Tibial nerve (tissue), 4 donors: Measurements from ENCODE around the gene FANCC. TPM values are rescaled to one million over a fixed set of nuclear protein-coding genes. Genes with fewer than 3 reads are reported as not detected.
"Not testable (repeated sequence)": the region's sequence is repeated elsewhere in the genome, so short reads cannot be mapped to it uniquely, and the experiment has no call there.

ENCODE experiments used
- DNase-seq, 2 donors: peaks; one replicate each; pipeline ENCODE4 v3.0.0-alpha.2; 2019; ENCODE audit warnings: low spot score in 2 of 2
- H3K27ac ChIP-seq, 4 donors: fragments of 200-600 bp; sonication (generic) in 3 of 4; one replicate each; pipeline ENCODE4 v1.5.1; 2017 to 2019; ENCODE audit warnings: mild to moderate bottlenecking in 1 of 4
- H3K27me3 ChIP-seq, 2 donors: fragments of 200-600 bp; sonication (generic) in 1 of 2; one replicate each; pipeline versions ENCODE4 v1.5.1 to v1.6.0; 2017 to 2019
- H3K36me3 ChIP-seq, 3 donors: fragments of 200-600 bp; sonication (generic); one replicate each; pipeline ENCODE4 v1.5.1; 2018 to 2019
- H3K4me1 ChIP-seq, 4 donors: fragments of 200-600 bp; sonication (generic) in 3 of 4; one replicate each; pipeline ENCODE4 v1.5.1; 2017 to 2019
- H3K4me3 ChIP-seq, 4 donors: fragments of 200-600 bp; sonication (generic) in 3 of 4; one replicate each; pipeline ENCODE4 v1.5.1; 2017 to 2019; ENCODE audit warnings: mild to moderate bottlenecking in 1 of 4, moderate library complexity in 1 of 4
- H3K9me3 ChIP-seq, 4 donors: fragments of 200-600 bp; sonication (generic) in 3 of 4; one replicate each; pipeline ENCODE4 v1.5.1; 2017 to 2019
- CTCF ChIP-seq, 5 experiments: fragments of 200-600 bp in 3 of 5; fragments of 450-650 bp in 2 of 5; sonication (generic) in 3 of 5; IDR thresholded peaks; one replicate each; pipeline ENCODE4 v1.5.1; 2016 to 2019; ENCODE audit warnings: antibody characterized with exemption in 5 of 5, mild to moderate bottlenecking in 3 of 5, moderate library complexity in 2 of 5
- EP300 ChIP-seq, 2 donors: sonication (generic); formaldehyde crosslinking; IDR thresholded peaks; one replicate each; pipeline ENCODE4 v1.6.1; 2017; ENCODE audit warnings: antibody characterized with exemption in 2 of 2, mild to moderate bottlenecking in 1 of 2
- POLR2A ChIP-seq, 2 donors: fragments of 450-650 bp; IDR thresholded peaks; one replicate each; pipeline ENCODE4 v1.6.1; 2017; ENCODE audit warnings: antibody characterized with exemption in 2 of 2, mild to moderate bottlenecking in 2 of 2, moderate library complexity in 2 of 2
- WGBS, 2 donors: methylation state at CpG; one replicate each; pipeline ENCODE4 v1.1.5; 2018; 5-methylcytosine and 5-hydroxymethylcytosine counted together
- total RNA-seq, 4 donors: library from RNA; depleted of rRNA; stranded (reverse); fragments of >200 nt; gene quantifications; one replicate each; pipeline ENCODE4 v1.1.0, GENCODE V29; 2016

The FANCC gene
- total RNA-seq, 4 donors from 2014 or later, result 6.5 to 12.6 (median 10.2) TPM

- no peak for TF ChIP-seq POLR2A (IDR thresholded peaks at IDR 0.05)
- H3K27me3 ChIP-seq, result no peaks in the 10 kb centered on the region
- H3K4me1 ChIP-seq, result no peaks in the 10 kb centered on the region
- no peak for DNase-seq
- H3K9me3 ChIP-seq, result peaks cover 0 to 24% (median 8%) of the 10 kb centered on the region in 4 donors
- no peak overlapping the region for H3K4me3 ChIP-seq
- no peaks in the 10 kb centered on the region for H3K36me3 ChIP-seq
- no peak overlapping the region for H3K27ac ChIP-seq
These were observed 40.0 kb downstream of the FANCC start for GRCh38 chr9:95277509-95277908.

DNA sequence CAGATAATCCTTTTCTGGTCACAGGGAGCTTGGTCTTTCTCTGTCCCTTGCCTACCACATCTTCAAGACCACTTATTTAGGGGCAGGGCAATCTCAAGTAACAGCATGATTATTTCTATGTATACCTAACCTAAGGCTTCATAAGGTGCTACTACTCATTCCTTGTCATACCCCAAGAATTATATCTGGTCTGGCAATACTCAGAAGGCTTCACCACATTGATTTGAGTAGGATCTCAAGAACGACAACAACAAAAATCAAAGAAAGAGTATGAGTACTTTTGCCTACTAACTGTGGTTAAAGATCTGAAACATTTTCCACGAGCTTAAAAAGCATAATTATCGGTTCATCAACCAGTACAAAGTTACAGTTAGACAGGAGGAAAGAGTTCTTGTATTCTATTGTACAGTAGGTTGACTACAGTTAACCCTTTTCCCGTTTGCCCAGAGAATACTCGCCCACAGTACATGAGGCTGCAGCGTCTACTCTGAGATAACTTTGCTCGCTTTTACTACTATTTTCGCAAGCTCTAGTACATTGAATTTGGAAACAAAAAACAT is 41.0 kb downstream of the FANCC start:
- no peaks in the 10 kb centered on the region for H3K27me3 ChIP-seq
- no peaks in the 10 kb centered on the region for H3K4me1 ChIP-seq
- no peaks in the 10 kb centered on the region for H3K36me3 ChIP-seq
- TF ChIP-seq POLR2A (IDR thresholded peaks at IDR 0.05), result no peak
- TF ChIP-seq CTCF (IDR thresholded peaks at IDR 0.05), result no peak
- no peak for TF ChIP-seq EP300 (IDR thresholded peaks at IDR 0.05)
- DNase-seq, result no peak
- no peak overlapping the region for H3K4me3 ChIP-seq
- H3K27ac ChIP-seq, result no peak overlapping the region
- 88 to 92% methylated on average over 8 of the region's 8 CpGs for WGBS, 2 donors
- peaks cover 0 to 16% (median 7%) of the 10 kb centered on the region in 4 donors for H3K9me3 ChIP-seq

- not testable (repeated sequence) for H3K27ac ChIP-seq, H3K4me1 ChIP-seq, H3K9me3 ChIP-seq, H3K36me3 ChIP-seq, H3K4me3 ChIP-seq, H3K27me3 ChIP-seq, DNase-seq
- 88 to 96% methylated on average over 2 of the region's 2 CpGs for WGBS, 2 donors
These were observed 43.3 kb downstream of the FANCC start for GRCh38 chr9:95274160-95274559.

DNA sequence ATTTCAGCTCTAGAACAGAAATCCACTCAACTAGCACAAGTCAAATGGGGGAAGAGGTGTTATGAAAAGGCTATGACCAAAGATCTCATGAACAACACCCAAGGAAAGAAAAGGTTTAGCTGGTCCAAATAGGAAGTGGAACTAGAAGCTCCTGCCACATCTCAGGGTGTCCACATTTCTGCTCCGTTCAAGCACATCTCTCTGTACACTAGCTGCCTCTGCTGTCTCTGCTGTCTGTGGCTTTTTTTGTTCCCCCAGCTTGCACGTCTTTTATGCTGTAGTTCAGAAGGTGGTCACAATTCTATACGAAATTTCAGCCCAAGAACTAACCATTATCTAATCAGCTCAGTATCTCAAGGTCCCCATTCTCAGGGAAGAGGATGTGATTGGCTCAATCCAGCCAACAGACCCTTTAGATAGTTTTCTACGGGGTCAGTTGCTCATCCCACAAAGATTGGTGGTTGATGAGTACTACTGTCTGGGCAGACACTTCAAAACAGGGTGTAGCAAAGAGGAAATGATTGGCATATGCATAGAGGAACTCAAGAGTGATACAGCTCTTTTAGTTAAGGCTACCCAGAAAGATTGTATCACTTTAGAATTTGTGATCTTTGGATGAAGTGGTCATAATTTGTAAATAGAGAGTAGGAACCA is 44.0 kb downstream of the FANCC start:
- WGBS, 2 donors, result 77 to 94% methylated on average over 4 of the region's 4 CpGs

GRCh38 chr9:95272830-95273229 is 44.7 kb downstream of the FANCC start:
- TF ChIP-seq CTCF (IDR thresholded peaks at IDR 0.05), result no peak
- TF ChIP-seq POLR2A (IDR thresholded peaks at IDR 0.05), result no peak
- TF ChIP-seq EP300 (IDR thresholded peaks at IDR 0.05), result no peak
- WGBS, 2 donors, result 93 to 99% methylated on average over 8 of the region's 8 CpGs
- no peaks in the 10 kb centered on the region for H3K9me3 ChIP-seq
- DNase-seq, result no peak
- H3K4me1 ChIP-seq, result peaks cover 0 to 3% (median 0%) of the 10 kb centered on the region in 4 donors
- H3K4me3 ChIP-seq, result no peak overlapping the region
- H3K27ac ChIP-seq, result no peak overlapping the region
- no peaks in the 10 kb centered on the region for H3K27me3 ChIP-seq
- H3K36me3 ChIP-seq, result no peaks in the 10 kb centered on the region

More for the DNA sequence above, 44.0 kb downstream of the FANCC start:
- H3K27ac ChIP-seq, result no peak overlapping the region
- no peaks in the 10 kb centered on the region for H3K36me3 ChIP-seq
- no peak for TF ChIP-seq CTCF (IDR thresholded peaks at IDR 0.05)
- no peak for TF ChIP-seq POLR2A (IDR thresholded peaks at IDR 0.05)
- TF ChIP-seq EP300 (IDR thresholded peaks at IDR 0.05), result no peak
- no peak for DNase-seq
- H3K27me3 ChIP-seq, result no peaks in the 10 kb centered on the region
- H3K9me3 ChIP-seq, result no peaks in the 10 kb centered on the region
- H3K4me3 ChIP-seq, result no peak overlapping the region
- H3K4me1 ChIP-seq, result peaks cover 0 to 3% (median 0%) of the 10 kb centered on the region in 4 donors

DNA sequence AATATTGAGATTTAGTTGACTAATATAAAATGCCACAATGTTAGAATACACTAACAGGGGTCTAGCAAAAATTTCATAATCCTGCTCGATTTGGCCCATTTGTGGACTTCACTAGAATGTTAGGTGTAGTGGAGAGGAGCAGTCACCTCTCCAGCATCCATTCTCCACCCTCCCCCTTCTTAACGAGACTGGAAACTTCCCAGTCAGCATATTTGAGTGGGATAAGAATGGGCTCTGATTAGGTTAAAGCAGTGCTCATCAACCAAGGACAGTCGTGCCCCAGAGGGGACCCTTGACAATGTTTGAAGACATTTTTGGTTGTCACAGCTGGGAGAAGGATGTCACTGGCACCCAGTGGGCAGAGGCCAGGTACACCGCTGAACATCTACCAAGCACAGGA is 46.7 kb downstream of the FANCC start:
- H3K4me3 ChIP-seq, result no peak overlapping the region
- WGBS, 2 donors, result 76 to 80% methylated on average over 4 of the region's 4 CpGs
- H3K9me3 ChIP-seq, result no peaks in the 10 kb centered on the region
- no peaks in the 10 kb centered on the region for H3K27me3 ChIP-seq
- H3K27ac ChIP-seq, result no peak overlapping the region
- no peak for DNase-seq
- H3K4me1 ChIP-seq, result peaks cover 0 to 3% (median 0%) of the 10 kb centered on the region in 4 donors
- TF ChIP-seq CTCF (IDR thresholded peaks at IDR 0.05) (no peak), POLR2A (IDR thresholded peaks at IDR 0.05) (no peak), EP300 (IDR thresholded peaks at IDR 0.05) (no peak)
- no peaks in the 10 kb centered on the region for H3K36me3 ChIP-seq

GRCh38 chr9:95269803-95270773 is 47.4 kb downstream of the FANCC start:
- 67 to 77% methylated on average over 18 of the region's 18 CpGs for whole genome bisulfite sequencing, 2 donors
- H3K27me3 ChIP-seq, H3K4me1 ChIP-seq, H3K27ac ChIP-seq, DNase-seq, H3K4me3 ChIP-seq, H3K36me3 ChIP-seq, H3K9me3 ChIP-seq: not testable (repeated sequence)
